ENCODE results near the gene SKAP1.
"Not testable (repeated sequence)": the region's sequence is repeated elsewhere in the genome, so short reads cannot be mapped to it uniquely, and the experiment has no call there.

The SKAP1 gene

DNA sequence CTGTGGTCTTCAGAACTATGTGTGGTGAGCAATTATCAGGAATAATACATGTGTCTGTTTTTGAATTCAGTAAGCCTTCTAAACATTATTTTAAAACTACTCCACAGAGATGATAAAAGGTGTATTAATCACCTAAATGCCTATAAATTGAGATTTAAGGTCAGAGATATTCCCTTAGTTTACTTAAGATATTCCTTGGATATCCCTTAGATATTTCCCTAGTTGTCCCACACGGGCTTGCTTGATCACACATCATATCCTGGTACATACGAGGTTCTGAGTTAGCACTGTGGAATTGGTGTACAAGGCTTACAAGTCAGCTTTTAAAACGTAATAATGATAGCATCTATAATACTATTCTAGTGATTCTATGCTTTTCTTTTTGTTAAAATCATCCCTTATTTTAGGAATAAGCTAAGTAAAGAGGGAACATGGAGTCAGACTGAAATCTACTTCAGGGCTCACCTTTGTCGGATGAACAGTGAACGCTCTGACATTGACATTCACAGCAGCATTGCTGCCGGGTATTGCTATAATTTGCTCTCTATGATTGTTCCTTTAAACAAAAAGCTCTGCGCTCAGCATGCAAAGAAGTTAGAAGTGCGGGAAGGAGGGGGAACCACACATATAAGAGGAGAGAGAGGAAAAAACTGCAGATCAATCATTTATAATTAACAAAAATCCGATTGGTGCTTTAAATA lies 136.5 kb downstream of the SKAP1 start:
- no peak for DNase-seq (ENCODE audit: extremely low read depth in 1 of 2, low read depth in 1 of 2)

DNA sequence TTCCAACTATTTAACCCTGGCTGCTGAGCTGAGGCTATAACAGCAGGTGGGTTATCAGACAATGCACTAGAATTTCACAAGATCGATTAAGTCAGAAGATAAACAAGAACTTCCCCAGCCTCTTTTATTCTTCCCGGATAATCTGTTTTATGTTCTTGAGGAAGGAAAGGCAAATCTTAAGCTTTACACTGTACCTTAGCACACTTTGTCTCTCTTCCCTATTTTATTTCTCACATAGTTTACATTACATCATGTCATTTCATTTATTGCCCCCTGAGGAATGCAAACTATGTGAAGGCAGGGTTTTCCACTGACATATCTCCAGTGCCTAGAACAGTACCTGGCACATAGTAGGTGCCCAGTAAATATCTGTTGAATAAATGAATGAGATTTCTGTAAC lies 139.6 kb downstream of the SKAP1 start:
- DNase-seq (ENCODE audit: extremely low read depth in 1 of 2, low read depth in 1 of 2): no peak

DNA sequence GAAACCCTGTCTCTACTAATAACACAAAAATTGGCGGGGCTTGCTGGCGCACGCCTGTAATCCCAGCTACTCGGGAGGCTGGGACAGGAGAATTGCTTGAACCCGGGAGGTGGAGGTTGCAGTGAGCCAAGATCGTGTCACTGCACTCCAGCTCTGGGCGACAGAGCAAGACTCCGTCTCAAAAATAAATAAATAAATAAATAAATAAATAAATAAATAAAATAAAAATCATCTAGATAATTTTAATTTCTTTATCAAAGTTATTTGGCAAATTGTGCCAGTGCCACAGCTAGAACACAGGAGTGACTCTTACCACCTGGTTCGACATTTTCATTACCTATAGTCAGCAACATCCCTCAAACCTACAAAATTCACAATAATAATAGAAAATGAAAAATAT lies 143.1 kb downstream of the SKAP1 start:
- not testable (repeated sequence) for DNase-seq (ENCODE audit: extremely low read depth in 1 of 2, low read depth in 1 of 2)

DNA sequence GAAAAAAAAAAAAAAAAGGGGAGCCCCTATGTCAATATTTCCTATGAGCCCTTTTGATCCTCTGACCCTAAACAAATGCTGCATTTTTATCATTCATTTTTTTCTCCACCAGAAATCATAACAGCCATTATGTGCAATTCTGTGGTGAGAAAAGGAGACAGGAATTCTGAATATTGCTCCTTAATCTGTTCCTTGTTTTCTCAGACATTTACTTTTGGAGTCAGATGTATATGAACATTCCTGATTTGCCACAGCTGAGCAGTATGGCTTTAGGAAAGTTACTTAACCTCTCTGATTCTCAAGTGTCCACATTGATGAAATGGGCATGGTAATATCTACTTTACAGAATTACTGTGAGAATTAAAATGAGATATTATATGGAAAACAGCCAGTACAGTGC lies 144.4 kb downstream of the SKAP1 start:
- no peak for DNase-seq (ENCODE audit: extremely low read depth in 1 of 2, low read depth in 1 of 2)

DNA sequence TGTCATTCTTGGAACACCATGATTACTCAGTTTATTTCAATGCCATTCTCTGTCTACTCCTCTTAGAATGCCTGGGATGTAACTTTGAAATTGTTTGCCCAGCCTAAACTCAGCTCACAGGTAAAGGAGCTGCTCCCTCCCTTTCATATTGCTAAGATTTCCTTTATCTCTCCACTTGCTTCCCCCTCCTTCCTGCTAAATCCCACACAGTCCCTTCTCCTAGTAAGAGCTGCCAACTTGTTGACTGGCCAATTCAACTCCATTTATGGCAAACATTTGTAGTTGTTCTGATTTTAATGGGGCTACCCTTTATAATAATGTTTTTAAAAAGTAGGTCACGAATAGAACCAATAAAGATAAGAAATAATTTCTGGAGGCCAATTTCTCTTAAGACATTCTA lies 146.1 kb downstream of the SKAP1 start:
- no peak for DNase-seq (ENCODE audit: extremely low read depth in 1 of 2, low read depth in 1 of 2)

DNA sequence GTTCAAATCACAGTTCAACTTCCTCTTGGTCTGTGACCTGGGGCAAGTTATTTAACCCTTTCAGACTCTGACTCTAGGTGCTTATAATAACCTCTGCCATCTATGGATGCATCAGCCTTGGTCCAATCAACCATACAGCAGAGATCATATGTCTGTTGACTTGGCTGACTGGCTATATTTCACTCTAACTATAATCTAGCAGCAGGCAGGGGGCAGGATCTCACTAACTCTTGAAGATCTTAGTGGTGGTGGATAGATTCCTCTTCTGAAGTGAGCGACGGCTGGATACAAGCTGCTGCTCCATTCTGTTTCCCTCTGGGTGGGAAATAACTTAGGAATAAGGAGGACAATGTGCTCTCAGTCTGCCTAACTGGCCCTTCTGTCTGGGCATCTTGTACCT lies 146.6 kb downstream of the SKAP1 start:
- no peak for DNase-seq (ENCODE audit: extremely low read depth in 1 of 2, low read depth in 1 of 2)

DNA sequence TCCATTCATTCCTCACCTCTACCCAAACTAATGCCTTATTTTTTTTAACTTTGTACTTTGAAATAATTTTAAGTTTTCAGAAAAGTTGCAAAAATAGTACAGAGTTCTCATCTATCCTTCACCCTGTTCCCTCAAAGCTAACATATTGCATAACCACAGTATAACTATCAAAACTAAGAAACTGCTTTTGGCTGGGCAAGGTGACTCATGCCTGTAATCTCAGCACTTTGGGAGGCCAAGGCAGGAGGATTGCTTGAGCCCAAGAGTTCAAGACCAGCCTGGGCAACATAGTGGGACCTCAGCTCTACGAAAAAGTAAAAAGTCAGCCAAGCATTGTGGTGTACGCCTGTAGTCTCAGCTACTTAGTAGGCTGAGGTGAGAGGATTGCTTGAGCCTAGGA lies 147.7 kb downstream of the SKAP1 start:
- DNase-seq (ENCODE audit: extremely low read depth in 1 of 2, low read depth in 1 of 2): no peak

DNA sequence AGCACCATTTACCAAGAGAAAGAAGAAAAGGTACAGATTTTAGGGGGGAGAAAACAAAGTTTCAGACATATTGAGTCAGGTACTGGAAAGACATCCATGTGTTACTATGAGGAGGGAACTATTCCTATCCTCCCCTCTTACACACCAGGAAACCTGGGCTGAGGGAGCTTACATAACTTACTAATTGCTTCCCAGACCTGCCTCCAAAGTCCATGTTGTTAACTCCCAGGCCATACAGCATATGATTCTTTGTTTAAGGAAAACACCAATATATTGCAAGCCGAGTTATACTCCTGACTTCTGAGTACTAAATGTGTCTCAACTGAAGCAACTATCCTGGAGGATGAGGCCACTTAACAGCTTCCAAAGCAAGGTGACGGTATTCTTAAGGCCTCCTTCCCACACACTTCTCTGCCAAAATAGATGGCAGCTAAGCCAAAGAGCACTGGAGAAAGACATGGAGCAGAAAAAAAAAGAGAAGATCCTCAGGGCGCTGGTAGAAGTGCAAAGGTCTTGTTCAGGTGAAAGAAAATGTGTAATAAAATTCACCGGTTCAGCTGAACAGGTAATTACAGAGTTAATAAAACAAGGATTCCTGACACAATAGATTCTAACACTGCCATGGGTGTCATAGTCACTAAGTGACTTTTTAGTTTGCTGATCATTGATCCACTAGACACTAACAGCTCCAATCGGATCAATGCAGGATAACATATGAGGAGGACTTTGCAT lies 151.1 kb downstream of the SKAP1 start:
- DNase-seq (ENCODE audit: extremely low read depth in 1 of 2, low read depth in 1 of 2): no peak

DNA sequence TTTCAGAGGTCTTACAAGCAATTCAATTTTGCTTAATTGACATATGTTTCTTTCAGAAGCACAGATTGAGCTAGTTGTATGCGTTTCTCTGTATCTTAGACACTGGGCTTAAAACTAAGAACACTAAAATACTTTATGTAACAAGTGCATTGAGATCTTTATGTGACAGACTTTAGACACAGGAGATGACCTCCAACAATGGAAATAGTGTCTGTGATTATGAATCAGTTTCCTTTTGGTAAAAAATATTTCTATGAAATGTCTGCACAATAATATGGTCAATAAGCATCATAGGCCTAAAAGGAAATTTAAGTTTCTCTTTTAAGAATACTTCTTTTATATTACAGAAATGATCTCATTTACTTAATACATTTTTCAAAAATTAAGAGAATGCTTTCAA lies 153.2 kb downstream of the SKAP1 start:
- DNase-seq (ENCODE audit: extremely low read depth in 1 of 2, low read depth in 1 of 2): no peak

DNA sequence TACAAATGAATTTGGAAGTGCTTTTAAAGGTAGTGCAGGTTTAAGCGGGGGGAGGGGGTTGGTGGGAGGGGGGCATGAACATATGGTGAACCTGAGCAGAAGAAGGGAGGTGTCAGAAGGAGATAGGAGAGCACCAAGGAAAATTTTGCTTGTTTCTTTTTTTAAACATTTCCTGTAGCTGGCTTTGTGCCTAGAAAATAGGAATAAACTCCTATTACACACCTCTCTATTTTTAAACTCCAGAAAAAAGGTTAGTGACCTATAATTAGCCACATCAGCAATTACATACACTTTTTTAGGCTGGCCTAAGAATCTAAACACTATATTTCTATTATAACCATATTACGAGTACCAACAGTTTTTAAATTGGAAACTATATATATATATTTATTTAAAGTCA lies 159.1 kb downstream of the SKAP1 start:
- no peak for DNase-seq (ENCODE audit: extremely low read depth in 1 of 2, low read depth in 1 of 2)

DNA sequence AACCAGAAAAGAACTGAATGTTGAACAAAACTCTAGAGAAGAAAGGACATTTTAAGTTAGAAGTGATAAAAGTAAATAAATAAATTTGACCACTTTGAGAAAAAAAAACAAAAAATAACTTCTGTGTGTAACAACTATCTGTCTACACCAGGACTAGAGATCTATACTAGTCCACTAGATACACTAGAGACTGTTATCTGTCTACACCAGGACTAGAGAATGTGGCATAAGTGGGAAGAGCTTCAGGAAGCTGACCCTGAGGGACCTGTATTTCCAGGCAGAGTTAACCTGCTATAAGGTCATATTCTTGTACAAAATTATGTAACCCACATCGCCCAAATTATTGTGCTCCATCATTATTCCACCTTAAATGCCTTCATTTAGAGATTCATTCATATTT lies 160.8 kb downstream of the SKAP1 start:
- no peak for DNase-seq (ENCODE audit: extremely low read depth in 1 of 2, low read depth in 1 of 2)

DNA sequence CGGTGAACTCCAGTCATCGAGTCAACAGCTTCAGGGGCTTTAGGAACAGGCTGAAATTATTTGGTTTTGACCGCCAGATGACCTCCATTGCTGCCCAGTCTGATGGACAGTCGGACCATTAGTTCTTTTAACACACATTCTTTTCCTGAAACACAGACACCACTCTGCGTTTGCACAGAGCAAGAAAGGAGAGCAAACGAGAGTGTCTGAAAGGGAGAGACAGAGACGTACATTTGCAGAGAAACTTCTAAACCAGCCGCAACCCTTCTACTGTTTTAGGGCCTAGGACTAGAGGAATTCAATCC lies 166.3 kb downstream of the SKAP1 start:
- no peak for DNase-seq (ENCODE audit: extremely low read depth in 1 of 2, low read depth in 1 of 2)

DNA sequence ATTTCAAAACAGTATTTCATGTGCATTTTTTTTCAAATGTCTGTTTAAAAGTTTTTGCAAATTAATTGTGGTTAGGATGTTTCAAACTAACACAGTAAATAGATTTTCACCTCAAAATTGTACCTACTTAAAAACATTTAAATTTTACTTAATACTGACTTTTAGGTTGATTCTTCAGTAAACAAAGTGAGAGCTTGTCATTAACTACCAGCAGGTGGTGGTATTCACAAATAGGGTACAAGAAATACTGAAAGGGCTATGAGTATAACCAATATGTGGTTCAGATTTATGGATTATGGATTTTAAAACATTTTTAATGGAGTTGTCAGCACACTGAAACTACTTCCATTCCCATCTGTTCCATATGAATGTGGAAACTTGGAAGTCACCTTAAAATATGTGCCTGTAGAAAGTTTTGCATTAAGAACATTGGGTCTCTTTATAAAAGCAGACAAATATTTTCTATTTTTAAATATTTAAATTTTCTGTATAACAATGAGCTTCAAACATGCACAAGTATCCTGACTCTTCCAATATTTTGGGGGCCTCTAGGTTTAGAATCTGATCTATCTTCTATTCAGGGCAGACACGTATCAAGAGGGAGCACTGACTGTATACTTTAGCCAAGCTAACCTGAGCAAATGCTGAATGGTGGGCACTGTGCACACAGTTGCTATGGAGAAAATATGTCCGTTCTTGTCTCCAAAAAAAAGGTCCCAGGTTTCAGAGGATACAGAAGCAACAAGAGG lies 166.9 kb downstream of the SKAP1 start:
- DNase-seq (ENCODE audit: extremely low read depth in 1 of 2, low read depth in 1 of 2): no peak

DNA sequence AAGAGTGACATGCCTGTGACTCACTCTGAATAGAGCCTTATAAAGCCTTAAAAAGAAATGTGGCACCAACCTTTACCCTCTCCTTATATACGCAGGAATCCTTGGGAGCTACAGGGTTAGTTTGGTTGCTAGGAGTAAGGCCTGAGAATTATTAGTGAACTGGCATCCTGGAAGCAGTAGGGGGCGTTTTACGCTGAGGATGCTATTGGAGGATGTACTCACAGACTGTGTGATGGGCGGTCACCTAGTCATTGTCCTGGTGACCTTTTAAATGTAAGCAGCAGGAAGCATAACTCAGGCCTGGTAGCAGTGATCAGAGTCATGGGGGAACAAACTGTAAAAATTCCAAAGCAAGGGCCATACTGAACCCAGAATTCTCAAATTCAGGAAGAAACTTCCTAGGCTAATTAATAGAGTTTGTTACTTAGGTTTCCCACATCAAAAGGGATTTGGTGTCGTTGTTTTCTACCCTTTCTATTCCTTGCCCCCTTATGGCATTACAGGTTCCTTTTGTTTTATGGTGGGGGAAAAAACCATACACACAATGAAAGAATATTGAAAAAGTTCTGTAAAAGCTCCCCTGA lies 168.6 kb downstream of the SKAP1 start:
- DNase-seq (ENCODE audit: extremely low read depth in 1 of 2, low read depth in 1 of 2): no peak

DNA sequence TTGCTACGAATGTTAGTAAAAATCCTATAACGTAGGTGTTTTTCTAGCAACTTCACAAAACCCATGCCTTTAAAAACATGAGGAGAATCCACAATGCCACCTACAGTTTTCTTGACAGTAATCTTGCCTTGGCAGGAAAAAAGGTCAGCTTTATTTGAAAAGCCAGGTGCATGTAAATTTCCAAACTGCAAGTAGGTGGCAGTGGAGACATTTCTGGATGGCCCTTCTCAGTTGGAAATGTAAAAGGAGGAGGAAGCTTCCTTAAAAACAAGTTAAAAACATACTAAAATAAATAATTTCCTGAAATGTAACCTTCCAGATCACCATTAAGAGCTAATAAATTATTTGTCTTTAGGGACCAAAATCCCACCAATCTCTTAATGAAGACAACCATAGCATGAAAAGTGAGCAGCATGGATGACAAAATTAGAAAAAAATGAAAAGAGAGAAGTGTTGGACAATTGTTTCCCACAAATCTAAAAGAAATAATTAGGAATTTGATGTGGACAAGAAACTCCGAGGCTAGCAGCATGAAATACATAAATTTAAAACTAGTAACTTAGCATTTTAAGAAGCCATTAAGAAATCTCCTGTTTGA lies 170.2 kb downstream of the SKAP1 start:
- no peak for DNase-seq (ENCODE audit: extremely low read depth in 1 of 2, low read depth in 1 of 2)

DNA sequence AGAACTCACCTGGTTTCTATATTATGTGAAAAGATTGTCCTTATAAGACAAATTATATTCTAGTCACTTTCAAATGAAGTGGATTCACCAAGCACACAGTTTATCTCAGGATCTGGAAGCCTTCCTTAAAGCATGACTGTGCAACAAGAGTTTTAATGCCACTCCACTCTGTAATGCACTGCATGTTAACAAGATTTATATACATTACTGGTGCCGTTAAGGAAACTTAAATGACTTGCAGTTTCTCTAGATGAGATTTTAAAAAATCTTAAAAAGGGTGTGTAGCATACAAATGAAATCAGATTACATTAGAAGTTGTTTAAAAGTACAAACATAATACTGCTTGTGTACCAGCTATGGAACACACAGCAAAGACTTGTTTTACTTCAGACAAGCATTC lies 171.7 kb downstream of the SKAP1 start:
- no peak for DNase-seq (ENCODE audit: extremely low read depth in 1 of 2, low read depth in 1 of 2)

DNA sequence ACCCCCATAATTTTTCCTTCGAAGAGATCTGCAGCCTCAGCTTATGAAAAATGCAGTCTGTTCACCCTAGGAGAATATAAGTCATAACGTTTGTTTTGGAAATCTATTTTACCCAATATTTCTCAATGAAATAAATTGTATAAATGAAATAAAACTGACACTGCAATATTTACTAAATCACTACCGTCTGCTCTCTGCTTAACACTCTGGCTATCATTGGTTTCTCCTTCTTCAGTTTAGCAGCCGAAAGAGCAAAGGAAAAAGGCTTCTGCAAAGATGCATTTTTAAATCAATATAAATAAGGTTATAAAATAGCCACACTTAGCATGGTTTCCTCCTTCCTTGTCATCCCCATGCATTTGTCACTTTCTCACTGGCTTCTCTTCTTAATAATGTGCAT lies 174.3 kb downstream of the SKAP1 start:
- no peak for DNase-seq (ENCODE audit: extremely low read depth in 1 of 2, low read depth in 1 of 2)

DNA sequence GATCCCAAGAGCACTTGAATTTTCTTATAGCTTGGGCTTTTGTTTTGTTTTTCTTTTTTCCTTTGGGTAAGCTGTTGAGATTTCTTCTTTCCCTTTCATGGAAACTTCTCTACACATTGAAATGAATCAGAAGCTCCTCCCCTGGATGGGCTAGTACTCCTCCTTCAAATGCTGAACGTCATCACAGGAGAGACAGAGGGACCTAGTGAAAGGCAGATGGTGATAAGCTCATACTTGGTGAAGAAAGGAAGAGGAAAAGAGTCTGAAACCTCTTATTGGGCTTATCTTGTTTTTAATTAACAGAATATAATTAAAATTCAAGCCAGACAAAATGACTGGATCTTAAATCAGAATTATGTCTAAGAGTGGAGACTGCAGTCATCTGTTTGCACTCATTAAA lies 175.1 kb downstream of the SKAP1 start:
- no peak for DNase-seq (ENCODE audit: extremely low read depth in 1 of 2, low read depth in 1 of 2)

DNA sequence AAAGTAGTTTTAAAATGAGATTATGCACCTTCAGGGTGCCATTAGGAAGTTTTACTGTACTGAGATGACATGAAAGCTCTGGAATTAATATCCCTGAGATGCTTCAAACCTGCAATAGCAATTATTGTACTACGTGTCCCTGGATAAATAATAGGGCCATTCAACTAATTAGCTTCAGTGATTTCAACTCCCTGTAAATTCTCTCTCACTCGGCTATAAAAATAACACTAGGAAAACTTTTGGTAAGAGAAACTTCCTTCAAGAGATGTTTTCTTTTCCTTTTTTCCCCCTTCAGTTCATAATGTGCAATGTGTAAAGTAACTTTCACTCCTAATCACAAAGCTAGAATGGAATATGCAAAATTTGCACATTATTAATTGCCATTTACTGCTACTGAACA lies 176.0 kb downstream of the SKAP1 start:
- no peak for DNase-seq (ENCODE audit: extremely low read depth in 1 of 2, low read depth in 1 of 2)

DNA sequence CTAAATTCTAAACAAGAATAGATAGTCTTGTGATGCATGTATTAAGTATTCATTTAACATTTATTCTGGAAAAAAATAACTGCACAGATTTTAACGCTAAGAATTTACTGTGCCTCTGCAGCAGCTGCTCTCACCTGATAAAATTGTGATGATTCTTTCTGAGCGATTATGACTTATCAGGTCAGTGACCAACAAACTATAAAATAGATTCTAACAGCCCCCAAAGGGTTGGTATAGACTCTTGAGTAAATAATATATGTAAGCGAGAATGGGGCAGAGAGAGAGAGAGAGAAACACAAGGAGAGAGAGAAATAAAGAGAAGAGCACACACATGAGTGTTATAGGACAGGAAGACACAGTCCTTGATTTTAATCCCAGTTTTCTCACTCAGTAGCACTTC lies 178.1 kb downstream of the SKAP1 start:
- DNase-seq (ENCODE audit: extremely low read depth in 1 of 2, low read depth in 1 of 2): no peak

DNA sequence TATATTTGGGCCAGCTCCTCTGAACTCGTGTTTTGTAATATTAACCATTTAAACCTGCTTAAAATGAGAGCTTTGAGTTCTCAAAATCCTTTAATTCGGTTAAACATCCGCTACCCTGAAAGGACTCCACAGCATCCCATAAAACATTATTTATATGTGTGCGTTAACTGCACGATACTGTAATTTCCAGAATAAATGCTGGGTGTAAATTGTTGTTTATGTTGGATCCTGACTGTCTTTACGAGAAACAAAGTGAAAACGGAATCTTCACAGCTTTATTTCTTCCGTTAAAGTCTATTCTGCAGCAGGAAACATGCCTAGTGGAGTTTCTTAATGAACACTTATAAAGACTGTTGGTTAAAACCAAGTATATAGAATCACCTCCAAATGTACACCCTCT lies 179.1 kb downstream of the SKAP1 start:
- no peak for DNase-seq (ENCODE audit: extremely low read depth in 1 of 2, low read depth in 1 of 2)
